HG03108 (cell line): ENCODE measurements around the gene ZBTB20.

Source experiments
- ATAC-seq: cut with Tn5 transposase; IDR thresholded peaks from one replicate; pipeline ENCODE4 v1.9.1; 2021; ENCODE audit warnings: moderate library complexity; ENCODE audit not compliant: unreplicated experiment

The ZBTB20 gene

DNA sequence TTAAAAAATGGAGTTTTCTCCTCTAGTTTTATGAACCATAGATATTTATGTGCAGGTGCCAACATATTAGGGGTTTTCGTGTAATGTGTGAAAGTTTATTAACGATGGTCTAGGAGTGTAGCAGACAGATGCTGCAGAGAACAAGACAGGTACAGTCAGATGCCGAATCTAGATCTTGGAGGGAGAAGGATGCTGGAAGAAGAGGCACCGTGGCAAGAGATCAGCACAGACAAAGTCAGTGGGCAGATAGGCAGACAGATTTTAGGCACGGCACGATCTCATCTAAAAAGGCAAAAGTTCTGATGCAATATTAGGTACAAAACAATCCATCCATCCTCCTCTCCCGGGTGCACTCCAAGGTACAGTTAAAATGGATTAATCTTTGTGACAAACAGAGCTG, 691.7 kb downstream of the ZBTB20 start:
- ATAC-seq, result no peak

DNA sequence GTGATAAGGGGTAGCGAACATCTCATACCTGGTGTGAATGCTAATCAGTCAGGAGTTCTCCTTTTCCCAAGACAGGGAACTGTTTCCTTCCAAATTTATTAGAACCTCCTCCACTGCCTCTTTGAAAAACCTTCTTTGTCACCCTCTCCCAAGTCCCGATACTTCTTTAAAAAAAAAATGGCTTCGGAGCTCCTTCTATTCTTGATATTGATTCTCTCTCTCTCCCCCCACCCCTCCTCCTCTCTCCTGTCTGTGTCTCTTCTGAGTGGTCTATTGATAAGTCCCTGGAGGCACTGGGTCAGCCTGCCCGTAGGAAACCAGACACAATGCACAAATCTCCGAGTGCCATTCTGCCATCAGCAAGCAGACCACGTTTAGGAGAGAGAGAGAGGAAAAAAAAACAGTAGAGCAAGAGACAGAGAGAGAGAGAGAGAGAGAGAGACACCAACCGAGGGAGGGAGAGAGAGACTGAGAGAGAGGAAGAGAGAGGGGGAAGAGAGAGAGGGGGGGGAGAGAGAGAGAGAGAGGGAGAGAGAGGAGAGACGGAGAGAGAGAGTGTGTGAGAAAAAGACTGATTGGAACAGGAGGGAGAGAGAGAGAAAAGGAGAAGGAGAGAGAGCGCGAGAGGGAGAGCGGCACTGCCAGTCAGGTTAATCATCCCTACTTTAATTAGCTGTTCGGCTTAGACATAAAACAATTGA, 692.4 kb downstream of the ZBTB20 start:
- ATAC-seq, result no peak

DNA sequence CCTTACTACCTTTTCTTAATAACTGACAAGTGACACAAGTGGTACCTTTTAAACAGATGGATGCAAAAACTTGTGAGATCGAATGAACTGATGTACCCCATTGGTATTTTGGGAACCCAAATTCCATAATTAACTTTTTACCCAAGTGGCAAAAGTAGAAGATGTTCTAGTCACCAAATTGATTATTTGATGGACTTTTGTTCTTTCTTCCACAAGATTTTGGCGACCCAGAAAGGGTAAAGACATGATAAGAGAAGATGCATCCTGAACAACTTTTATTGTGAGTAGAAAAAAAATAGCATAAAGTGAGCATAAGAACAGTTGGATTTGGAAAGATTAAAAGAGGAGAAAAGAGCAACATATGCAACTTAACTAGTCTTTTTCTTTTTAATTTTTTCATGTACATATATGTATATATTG, 693.7 kb downstream of the ZBTB20 start:
- no peak for ATAC-seq

DNA sequence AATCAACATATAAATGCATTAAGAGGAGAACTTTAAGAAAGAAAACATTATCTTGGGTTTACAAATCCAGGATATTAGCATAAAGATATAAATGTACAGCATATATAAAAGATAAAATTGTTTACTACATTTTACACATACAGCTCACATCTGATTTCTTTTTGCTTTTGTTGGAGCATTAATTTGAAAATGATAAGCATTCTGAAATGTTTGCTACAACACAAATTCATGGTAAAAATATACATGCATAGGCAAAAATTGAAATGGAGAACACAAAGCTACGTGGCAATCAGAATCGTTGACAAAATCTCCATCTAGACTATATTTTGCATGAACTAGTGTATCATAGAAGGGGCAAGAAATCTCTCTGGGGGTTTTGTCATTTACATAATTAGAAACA, 694.2 kb downstream of the ZBTB20 start:
- no peak for ATAC-seq

DNA sequence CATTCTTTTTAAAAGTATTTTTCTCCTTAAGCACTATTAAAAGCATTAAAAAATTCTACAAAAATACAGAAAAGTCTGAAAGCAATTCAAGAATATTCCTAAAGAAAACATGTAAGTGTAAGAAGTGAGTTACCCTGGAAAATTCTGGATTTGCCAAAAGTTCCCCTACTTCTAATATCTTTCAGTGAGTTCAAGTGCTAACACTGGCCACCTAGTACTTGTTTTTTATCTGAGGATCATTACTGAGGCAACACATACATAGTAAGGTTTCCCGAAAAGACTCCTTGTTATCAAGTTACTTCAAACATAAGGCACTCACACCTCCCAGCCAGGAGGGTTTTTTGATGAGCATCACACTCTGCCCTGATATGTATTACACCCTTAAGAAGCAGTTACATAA, 694.8 kb downstream of the ZBTB20 start:
- no peak for ATAC-seq

DNA sequence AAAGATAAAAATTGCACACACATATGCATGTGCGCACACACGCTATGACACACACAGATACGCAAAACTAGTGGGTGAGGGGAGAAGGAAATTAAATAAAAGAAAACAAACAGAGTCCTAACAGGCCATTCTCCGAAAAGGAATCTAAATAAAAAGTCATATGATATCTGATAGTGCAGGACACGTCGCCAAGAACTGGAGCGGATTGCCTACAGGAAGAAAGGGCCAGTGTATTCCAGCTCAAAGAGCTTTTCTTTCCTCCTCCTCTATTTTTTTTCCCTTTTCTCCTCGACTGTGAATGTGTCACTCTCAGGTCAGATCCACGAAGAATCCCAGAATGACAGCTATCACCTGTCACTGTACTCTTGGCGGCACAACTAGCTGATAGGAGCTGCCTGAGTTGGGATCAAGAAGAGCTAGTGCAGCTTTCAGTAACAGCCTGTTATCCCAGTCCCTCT, 695.5 kb downstream of the ZBTB20 start:
- ATAC-seq, result no peak

DNA sequence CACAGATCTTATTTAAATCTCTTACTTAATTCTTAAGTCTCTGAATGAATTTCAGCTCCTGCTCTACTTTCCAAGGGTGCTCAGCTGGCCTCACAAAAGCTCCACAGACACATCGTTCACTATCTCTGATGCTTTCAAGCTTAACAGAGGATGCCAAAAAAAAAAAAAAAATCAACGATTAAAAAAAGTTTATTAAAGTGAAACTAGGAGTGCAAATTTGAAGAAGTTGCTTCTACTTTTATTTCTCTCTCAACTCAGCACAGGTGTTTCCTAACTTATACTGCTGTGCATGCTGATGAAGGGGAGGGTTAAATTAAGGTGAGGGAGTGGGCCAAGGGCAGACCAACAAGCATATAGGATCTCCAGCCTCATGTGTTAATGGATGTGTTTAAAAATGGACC, 696.0 kb downstream of the ZBTB20 start:
- no peak for ATAC-seq

DNA sequence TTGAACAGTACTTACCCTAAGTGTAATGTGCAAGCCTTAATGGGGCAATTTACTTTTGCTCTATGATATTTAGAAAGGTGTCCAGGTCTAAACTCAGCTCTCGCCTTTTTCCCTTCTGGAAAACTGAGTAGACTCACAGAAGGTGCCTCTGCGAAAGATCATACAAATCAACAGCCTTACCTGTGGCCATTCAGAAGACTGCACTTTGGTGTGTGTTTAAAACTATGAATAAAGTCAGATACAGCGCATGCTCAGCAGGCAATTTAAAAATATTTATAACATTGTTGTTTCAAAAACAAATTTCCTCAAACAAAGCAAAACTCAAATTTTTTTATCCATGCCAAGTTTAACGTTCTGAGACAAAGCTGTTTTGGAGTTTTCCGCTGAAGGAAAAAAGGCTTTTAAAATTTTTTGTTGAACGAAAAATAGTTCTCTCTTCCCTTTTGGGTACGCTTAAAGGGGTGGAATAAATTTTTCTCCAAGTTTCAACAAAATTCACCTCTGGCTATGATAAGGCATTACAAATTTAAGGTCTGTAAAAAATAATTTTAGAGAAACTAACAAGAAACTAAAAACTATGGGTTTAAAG, 697.0 kb downstream of the ZBTB20 start:
- ATAC-seq, result no peak

DNA sequence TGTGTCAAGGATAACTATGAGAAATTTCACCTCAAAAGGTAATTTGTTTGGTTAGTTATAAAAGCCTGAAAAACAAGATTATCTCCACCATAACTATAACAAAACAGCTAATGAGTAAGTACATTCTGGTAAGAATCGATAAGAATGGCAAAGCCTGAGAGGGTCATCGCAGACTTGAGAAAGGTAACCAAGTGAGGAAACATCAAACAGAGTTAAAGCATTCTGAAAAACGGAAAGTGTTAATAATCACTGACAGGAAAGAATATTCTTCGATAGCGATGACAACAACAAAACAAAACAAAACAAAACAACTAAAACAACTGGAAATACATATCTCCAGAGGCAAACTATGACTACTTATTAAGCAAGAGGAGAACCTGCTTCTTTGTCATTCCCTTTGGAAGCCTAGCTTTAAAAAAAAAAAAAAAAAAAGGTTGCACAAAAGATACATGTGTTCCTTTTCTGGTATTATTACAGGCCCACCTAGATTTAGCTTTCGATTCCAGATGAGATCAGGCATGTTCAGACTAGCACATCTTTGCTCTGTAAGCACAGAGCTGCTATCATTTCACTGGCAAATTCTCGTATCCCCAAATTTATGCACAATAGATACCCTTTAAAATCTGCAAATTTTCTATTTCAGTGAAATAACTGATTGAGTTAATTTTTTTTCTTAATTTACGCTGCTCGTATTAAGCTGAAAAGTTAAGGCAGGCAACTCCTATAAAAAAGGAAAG, 697.6 kb downstream of the ZBTB20 start:
- peak; percentile 27 for ATAC-seq

DNA sequence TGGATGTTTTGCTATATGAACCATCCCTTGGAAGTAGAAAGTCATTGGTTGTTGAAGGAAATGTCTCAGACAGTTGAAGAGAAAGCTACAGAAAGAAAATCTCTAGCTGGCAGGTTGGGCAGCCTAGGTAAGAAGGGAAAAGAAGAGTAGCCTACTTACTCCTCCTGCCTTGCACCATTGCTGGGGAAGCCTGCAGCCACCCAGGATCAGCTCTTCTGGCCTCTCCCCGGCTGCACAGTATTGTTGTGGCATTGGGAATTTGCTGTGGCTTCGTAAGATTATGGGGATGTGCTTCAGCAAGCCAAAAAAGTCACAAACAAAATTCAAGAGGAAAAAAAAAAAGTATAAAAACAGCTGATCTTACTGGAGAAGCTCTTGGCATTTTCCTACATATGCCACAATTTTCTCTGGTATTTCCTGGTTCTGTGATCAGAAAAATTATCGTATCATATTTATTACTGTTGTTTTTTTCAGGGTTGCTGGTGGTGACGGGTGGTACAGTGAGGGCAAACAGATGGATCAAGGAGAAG, 699.1 kb downstream of the ZBTB20 start:
- no peak for ATAC-seq

DNA sequence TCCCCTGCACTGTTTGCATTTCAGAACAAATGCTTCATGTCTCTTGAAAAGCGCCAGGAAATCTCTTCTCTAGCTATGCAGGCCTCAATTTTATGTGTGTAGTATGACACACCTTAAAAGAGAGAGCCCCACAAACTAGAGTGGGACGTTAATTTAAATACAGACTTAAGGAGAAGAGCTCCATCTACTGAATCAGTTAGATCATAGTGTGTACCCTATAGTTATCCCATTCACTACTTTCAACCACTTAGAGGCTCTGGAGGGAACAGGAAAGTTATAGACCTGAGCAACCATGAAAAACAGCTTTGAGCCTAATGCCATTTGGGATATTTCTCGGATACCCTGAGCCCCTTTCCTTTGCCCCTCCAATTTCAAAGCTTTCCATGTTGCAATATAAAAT, 699.5 kb downstream of the ZBTB20 start:
- no peak for ATAC-seq

DNA sequence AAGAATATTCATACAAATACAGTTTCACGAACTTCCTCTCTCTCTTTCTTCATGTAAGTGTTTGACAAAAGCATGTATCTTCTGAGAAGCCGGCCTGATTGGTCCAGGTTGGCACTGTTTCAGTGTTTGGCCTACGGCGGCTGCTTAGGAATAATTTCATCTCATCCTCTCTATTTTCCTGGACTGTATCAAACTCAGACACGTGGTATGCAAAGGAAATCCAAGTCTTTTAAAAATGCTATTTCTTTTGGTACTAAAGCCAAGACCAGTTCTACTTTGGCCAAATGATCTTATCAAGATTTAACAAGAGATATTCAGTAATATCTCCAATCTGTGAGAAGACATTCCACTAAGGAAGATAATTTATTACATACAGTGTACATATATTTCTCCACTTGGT, 700.5 kb downstream of the ZBTB20 start:
- ATAC-seq, result no peak

DNA sequence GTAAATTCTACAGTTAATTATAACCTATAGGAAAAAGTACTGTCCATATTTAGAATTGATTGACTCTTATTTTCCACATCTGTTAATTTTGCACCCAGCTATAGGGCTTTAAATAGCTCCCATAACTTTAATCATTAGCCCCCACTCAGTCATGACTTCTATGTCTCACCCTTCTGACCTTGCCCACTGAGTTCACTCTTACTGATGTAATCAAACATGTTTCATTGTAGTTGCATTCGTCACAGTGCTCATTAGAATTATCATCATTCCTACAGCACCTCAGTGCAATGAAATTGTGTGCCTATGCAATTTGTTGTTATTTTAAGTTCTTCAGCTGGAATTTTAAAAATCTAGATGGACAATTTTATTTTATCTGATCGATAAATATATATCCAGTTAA, 701.9 kb downstream of the ZBTB20 start:
- ATAC-seq, result no peak

GRCh38 chr3:114444216-114444615, 702.9 kb downstream of the ZBTB20 start:
- no peak for ATAC-seq

DNA sequence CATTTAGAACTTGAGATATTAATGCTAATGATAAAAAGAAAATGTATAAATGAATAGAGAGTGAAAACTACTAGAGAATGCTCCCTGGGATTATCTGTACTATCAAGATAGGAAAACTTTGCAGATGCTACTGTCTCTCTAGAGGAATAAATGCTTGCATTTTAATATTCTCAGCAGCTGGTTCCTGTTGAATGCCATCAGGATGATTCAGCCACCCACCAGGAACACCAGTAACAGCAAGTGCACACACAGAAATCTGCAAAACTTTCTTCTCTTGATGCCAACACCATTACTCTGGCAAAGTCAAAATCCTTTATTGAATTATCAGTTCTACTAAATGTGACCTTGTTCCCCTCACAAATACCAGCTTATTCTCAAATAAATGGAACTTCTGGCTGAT, 704.8 kb downstream of the ZBTB20 start:
- no peak for ATAC-seq

GRCh38 chr3:114441386-114441785, 705.7 kb downstream of the ZBTB20 start:
- ATAC-seq, result no peak

DNA sequence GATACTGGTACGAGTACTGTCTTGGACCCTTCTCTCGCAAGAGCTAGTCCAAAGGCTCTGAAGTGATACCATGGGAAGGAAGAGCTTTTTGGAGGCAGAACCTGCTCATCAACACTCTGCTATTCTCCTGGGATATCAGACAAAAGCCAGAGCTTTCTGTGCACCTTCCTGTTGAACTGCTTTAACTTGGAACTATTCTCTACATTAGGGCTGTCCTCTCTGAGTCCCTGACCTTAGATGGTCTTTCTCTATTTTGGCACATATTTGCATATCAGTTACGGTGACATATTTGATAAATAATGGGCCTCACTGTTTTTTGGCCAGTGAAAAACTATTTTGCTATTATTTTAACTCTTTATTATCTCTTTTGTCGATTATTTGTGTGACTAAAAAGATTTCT, 706.4 kb downstream of the ZBTB20 start:
- no peak for ATAC-seq

DNA sequence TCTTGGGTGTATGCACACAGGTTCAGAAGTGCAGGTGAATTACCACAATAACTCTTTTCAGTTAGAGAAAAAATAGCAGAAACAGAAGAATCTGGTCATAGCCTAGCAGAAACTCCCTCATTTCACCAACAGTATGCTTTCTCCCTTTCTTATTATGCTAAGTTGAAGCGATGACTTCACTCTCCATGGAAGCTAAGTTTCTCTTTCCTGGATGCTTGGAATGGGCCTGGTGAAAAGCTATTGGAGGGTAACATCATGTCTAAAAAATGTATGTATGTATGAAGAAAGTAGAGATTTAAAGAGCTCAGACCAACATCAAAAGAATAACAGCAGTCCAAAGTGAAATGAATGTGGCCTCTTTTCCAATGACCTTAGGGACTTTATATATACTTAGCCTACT, 707.8 kb downstream of the ZBTB20 start:
- ATAC-seq, result no peak

GRCh38 chr3:114437897-114438296, 709.2 kb downstream of the ZBTB20 start:
- ATAC-seq, result no peak

DNA sequence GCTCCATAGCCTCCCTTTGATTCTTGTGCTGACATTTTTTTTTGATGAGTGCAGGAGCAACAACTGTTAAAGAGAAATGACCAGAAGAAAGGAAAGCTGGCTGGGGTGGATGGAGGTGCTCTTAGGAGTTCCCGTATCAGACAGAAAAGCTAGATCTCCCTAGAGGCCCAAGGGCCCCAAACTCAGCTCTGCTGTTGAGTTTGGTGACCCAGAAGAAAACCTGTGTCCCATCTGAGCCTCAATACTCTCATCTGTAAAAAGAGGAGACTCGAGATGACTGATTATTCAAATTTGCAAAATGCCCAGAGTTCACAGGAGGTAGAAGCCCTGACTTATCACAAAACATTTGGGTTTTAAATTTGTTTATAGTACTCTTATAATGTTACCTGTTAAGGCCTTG, 710.9 kb downstream of the ZBTB20 start:
- no peak for ATAC-seq

DNA sequence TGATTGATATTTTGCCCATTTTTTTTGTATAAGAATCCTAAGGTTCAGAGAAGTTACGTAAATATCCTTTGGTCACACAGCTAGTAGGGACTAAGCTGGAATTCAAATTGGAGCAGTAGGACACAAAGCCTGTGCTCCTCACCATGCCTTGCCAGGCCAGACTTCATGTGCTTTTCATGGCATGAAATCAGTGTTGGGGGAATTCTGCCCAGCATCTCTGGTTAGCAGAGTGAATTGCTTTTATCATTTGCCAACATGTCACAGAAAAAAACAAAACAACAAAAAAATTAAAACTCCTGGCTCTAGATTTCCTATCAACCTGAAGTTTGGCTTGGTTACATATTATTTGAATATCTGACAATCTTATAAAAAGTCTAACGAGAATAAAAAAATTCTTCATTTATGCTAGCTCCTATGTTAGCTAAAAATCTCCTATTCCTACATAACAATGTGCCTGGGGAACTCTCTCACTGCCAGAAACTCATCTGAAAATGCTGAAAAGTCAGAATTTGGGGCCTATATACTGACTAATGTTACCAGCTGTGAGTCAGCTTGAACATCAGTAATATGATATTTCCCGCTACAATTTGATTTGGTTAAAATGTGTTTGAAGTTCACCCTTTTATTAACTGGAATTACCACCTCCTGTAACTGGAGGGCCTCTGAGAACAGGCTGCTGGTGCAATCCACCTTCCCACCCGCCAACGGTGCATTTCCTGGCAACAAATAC, 711.5 kb downstream of the ZBTB20 start:
- no peak for ATAC-seq
